Neural cell (in vitro differentiated cells): ENCODE results near the gene MTOR. TPM values are rescaled to one million over a fixed set of nuclear protein-coding genes. Genes with fewer than 3 reads are reported as not detected.

Source experiments
- H2AFZ ChIP-seq: fragments of 200-600, 300-800 bp; sonication (generic), shearing (Covaris generic); 2 replicates; pipeline ENCODE4 v1.6.0; 2014; ENCODE audit warnings: low read depth, mild to moderate bottlenecking, antibody characterized with exemption, low read length, moderate library complexity
- H3F3A ChIP-seq: fragments of 200-600 bp; shearing (Covaris generic); 2 replicates; pipeline ENCODE4 v1.6.1; 2016; ENCODE audit warnings: mild to moderate bottlenecking, moderate library complexity, mixed read lengths, antibody characterized with exemption, low read length; ENCODE audit not compliant: insufficient read depth, poor library complexity, severe bottlenecking
- H3K27ac ChIP-seq: fragments of 200-600, 300-800 bp; sonication (generic), shearing (Covaris generic); 2 replicates; pipeline ENCODE4 v1.5.1; 2014; ENCODE audit warnings: mild to moderate bottlenecking, low read length, moderate library complexity
- H3K27me3 ChIP-seq: fragments of 300-800, 200-600 bp; sonication (generic), shearing (Covaris generic); 2 replicates; pipeline ENCODE4 v1.6.0; 2014; ENCODE audit warnings: mild to moderate bottlenecking, low read depth, low read length, moderate library complexity; ENCODE audit not compliant: insufficient read depth
- H3K36me3 ChIP-seq: fragments of 300-800, 200-600 bp; sonication (generic), shearing (Covaris generic); 2 replicates; pipeline ENCODE4 v1.5.1; 2014; ENCODE audit warnings: mild to moderate bottlenecking, antibody characterized with exemption, low read length, moderate library complexity; ENCODE audit not compliant: insufficient read depth
- H3K4me2 ChIP-seq: fragments of 300-800, 200-600 bp; sonication (generic), shearing (Covaris generic); 2 replicates; pipeline ENCODE4 v1.6.0; 2014; ENCODE audit warnings: mild to moderate bottlenecking, low read length
- H3K4me3 ChIP-seq: fragments of 300-800, 200-600 bp; sonication (generic), shearing (Covaris generic); 2 replicates; pipeline ENCODE4 v1.5.1; 2014; ENCODE audit warnings: mild to moderate bottlenecking, low read length, moderate library complexity
- H3K79me2 ChIP-seq: fragments of 200-600 bp; shearing (Covaris generic); replicated peaks from 2 replicates; pipeline ENCODE4 v1.6.0; 2014; ENCODE audit warnings: mild to moderate bottlenecking, low read length, moderate library complexity; ENCODE audit not compliant: insufficient read depth
- H3K9ac ChIP-seq: fragments of 300-800, 200-600 bp; sonication (generic), shearing (Covaris generic); 2 replicates; pipeline ENCODE4 v1.6.1; 2016; ENCODE audit warnings: mild to moderate bottlenecking, low read length, mixed read lengths
- H3K9me2 ChIP-seq: fragments of 200-600 bp; shearing (Covaris generic); 2 replicates; pipeline ENCODE4 v1.6.1; 2016; ENCODE audit warnings: mild to moderate bottlenecking, low read length, mixed read lengths; ENCODE audit not compliant: insufficient read depth
- H3K9me3 ChIP-seq: fragments of 200-600, 300-800 bp; sonication (generic), shearing (Covaris generic); 2 replicates; pipeline ENCODE4 v1.6.1; 2016; ENCODE audit warnings: mild to moderate bottlenecking, mixed run types, low read length, moderate library complexity, mixed read lengths
- H4K20me1 ChIP-seq: fragments of 200-600 bp; shearing (Covaris generic); 2 replicates; pipeline ENCODE4 v1.6.1; 2016; ENCODE audit warnings: mild to moderate bottlenecking, mixed run types; ENCODE audit not compliant: insufficient read depth
- CTCF ChIP-seq: fragments of 450-650 bp; IDR thresholded peaks from 2 replicates; pipeline ENCODE4 v1.5.1; 2014; ENCODE audit warnings: antibody characterized with exemption, mild to moderate bottlenecking, moderate library complexity; ENCODE audit not compliant: poor library complexity, severe bottlenecking
- EP300 ChIP-seq: fragments of 450-650 bp; conservative IDR thresholded peaks from 2 replicates; pipeline ENCODE4 v1.6.1; 2014; ENCODE audit warnings: antibody characterized with exemption, mild to moderate bottlenecking, moderate library complexity; ENCODE audit not compliant: poor library complexity, severe bottlenecking
- EZH2 ChIP-seq: fragments of 200-600, 300-800 bp; shearing (Covaris generic), sonication (generic); IDR thresholded peaks from 2 replicates; pipeline ENCODE4 v1.6.1; 2014; ENCODE audit warnings: antibody characterized with exemption, low read length, borderline replicate concordance, mild to moderate bottlenecking; ENCODE audit not compliant: insufficient read depth, poor library complexity, severe bottlenecking
- MXI1 ChIP-seq: fragments of 450-650 bp; conservative IDR thresholded peaks from 2 replicates; pipeline ENCODE4 v1.6.1; 2014; ENCODE audit warnings: antibody characterized with exemption, mild to moderate bottlenecking; ENCODE audit not compliant: poor library complexity, severe bottlenecking
- POLR2AphosphoS5 ChIP-seq: IDR thresholded peaks from 2 replicates; pipeline ENCODE4 v1.6.1; 2012
- RAD21 ChIP-seq: fragments of 450-650 bp; conservative IDR thresholded peaks from 2 replicates; pipeline ENCODE4 v1.6.1; 2014; ENCODE audit warnings: antibody characterized with exemption, mild to moderate bottlenecking, moderate library complexity
- REST ChIP-seq: IDR thresholded peaks from 2 replicates; pipeline ENCODE4 v1.6.1; 2012; ENCODE audit warnings: borderline replicate concordance
- SMC3 ChIP-seq: fragments of 450-650 bp; conservative IDR thresholded peaks from 2 replicates; pipeline ENCODE4 v1.6.1; 2014; ENCODE audit warnings: antibody characterized with exemption, mild to moderate bottlenecking, moderate library complexity; ENCODE audit not compliant: poor library complexity
- TAF1 ChIP-seq: IDR thresholded peaks from 2 replicates; pipeline ENCODE4 v1.6.1; 2012; ENCODE audit warnings: low read depth
- polyA plus RNA-seq: library from polyadenylated mRNA; depleted of rRNA; stranded (reverse); fragments of >200 nt; gene quantifications from 2 replicates; pipeline ENCODE4 v1.2.3, GENCODE V29; 2014

Gene MTOR
- polyA plus RNA-seq, 1 donor from 2014 or later: 41.2 TPM

- Histone ChIP-seq H3K9me3 (no peaks in the 10 kb centered on the region), H3K9ac (no peak overlapping the region), H2AFZ (no peak overlapping the region), H3F3A (peaks cover 4% of the 10 kb centered on the region), H3K79me2 (no peaks in the 10 kb centered on the region), H3K4me3 (no peak overlapping the region), H3K9me2 (no peaks in the 10 kb centered on the region), H3K27ac (no peak overlapping the region), H3K27me3 (no peaks in the 10 kb centered on the region), H3K36me3 (peaks cover 4% of the 10 kb centered on the region), H4K20me1 (no peaks in the 10 kb centered on the region), H3K4me2 (no peak overlapping the region)
- TF ChIP-seq MXI1 (no peak), EZH2 (no peak), TAF1 (no peak), RAD21 (no peak), EP300 (no peak), CTCF (no peak), SMC3 (no peak), REST (no peak)
These were observed 77.4 kb downstream of the MTOR start for GRCh38 chr1:11184973-11185372.

- no peaks in the 10 kb centered on the region for H3K79me2 ChIP-seq
- no peak overlapping the region for H3K27ac ChIP-seq
- H3K9ac ChIP-seq: no peak overlapping the region
- no peaks in the 10 kb centered on the region for H3K9me2 ChIP-seq
- peaks cover 4% of the 10 kb centered on the region for H3K36me3 ChIP-seq
- H3K27me3 ChIP-seq: no peaks in the 10 kb centered on the region
- no peak overlapping the region for H3K4me2 ChIP-seq
- H2AFZ ChIP-seq: no peak overlapping the region
- H3K9me3 ChIP-seq: no peaks in the 10 kb centered on the region
- no peak overlapping the region for H3K4me3 ChIP-seq
- peaks cover 10% of the 10 kb centered on the region for H3F3A ChIP-seq
- H4K20me1 ChIP-seq: no peaks in the 10 kb centered on the region
- TF ChIP-seq SMC3 (no peak), EZH2 (no peak), CTCF (no peak), TAF1 (no peak), REST (no peak), RAD21 (no peak), MXI1 (no peak), POLR2AphosphoS5 (no peak), EP300 (no peak)
These were observed 79.5 kb downstream of the MTOR start for GRCh38 chr1:11182884-11183283.
